Measurements from ENCODE around the gene TICRR. TPM values are rescaled to one million over a fixed set of nuclear protein-coding genes. Genes with fewer than 3 reads are reported as not detected.

TICRR gene
- total RNA-seq, 2 donors from 2014 or later: under 0.01 TPM; not detected in 1

DNA sequence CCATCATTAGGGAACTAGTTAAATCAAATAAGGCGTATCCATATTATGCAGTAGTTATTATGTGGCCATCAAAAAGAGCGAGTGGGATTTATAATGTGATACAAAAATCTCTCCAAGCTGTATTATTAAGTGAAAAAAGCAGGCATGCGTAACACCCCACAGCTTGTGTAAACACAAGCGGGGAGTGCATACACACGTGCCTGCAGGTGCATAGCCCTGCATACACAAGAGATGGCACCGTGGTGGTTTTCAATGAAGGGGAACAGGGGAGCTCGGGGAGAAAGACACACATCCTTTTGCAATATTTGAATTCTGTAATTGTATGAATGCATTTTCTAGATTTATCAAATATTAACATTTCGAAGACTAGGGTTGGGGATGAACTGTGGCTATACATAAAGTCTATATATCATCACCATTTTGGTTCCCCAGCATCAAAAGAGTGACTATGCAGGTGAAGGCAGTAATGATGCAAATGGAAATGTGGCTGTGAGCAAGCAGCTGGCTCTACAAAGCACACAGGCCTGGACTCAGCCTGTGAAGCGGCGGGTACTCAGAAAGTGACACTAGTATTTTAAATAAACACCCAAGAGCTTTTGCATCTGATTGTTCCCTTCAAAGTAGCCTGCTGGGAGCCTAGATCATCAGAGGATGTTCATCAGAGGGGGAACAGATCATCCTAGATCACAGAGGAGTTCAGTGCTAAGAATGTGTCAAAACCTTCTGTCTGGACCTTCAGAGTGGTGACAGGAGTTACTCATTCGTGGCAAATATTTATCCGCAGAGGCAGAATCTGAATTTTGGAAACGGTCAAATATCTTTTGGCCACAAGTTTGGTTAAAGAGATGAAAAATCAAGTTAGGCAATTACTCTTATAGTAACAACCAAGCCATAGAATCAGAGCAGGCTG lies 89.4 kb downstream of the TICRR start:
- no peak for DNase-seq
- TF ChIP-seq POLR2A (IDR thresholded peaks at IDR 0.05): no peak
- TF ChIP-seq CTCF (IDR thresholded peaks at IDR 0.05): no peak

GRCh38 chr15:89665449-89666181 lies 90.3 kb downstream of the TICRR start:
- Histone ChIP-seq H3K9me3 (no peaks in the 10 kb centered on the region), H3K27ac (peak overlapping the region in 3 of 4 donors; percentile 34 to 59 (median 48)), H3K27me3 (no peaks in the 10 kb centered on the region), H3K36me3 (replicated peaks in 1 of 2; ENCODE audit: insufficient read depth in 1 of 2, low read depth in 2 of 2) (no peaks in the 10 kb centered on the region), H3K4me3 (no peak overlapping the region), H3K4me1 (peaks cover 14% of the 10 kb centered on the region)
- DNase-seq (peak; percentile 47 to 64 (median 59)), ATAC-seq (peak; percentile 78)
- peak in 2 of 3 donors; percentile 24 to 46 for TF ChIP-seq POLR2A (IDR thresholded peaks at IDR 0.05)
- no peak for TF ChIP-seq CTCF (IDR thresholded peaks at IDR 0.05)
- intact Hi-C loops (cut with DNase I): no loop called here
- WGBS, 2 donors: 0 to 8% methylated on average over 14 to 60 of the region's 72 CpGs

More for the DNA sequence above, 89.4 kb downstream of the TICRR start:
- Histone ChIP-seq H3K9me3 (no peaks in the 10 kb centered on the region), H3K36me3 (replicated peaks in 1 of 2; ENCODE audit: insufficient read depth in 1 of 2, low read depth in 2 of 2) (no peaks in the 10 kb centered on the region), H3K27ac (no peak overlapping the region), H3K4me3 (no peak overlapping the region), H3K27me3 (no peaks in the 10 kb centered on the region), H3K4me1 (peaks cover 14% of the 10 kb centered on the region)
- 79 to 82% methylated on average over 13 of the region's 13 CpGs for WGBS, 2 donors
- ATAC-seq: no peak
- intact Hi-C loops (cut with DNase I): no loop called here

DNA sequence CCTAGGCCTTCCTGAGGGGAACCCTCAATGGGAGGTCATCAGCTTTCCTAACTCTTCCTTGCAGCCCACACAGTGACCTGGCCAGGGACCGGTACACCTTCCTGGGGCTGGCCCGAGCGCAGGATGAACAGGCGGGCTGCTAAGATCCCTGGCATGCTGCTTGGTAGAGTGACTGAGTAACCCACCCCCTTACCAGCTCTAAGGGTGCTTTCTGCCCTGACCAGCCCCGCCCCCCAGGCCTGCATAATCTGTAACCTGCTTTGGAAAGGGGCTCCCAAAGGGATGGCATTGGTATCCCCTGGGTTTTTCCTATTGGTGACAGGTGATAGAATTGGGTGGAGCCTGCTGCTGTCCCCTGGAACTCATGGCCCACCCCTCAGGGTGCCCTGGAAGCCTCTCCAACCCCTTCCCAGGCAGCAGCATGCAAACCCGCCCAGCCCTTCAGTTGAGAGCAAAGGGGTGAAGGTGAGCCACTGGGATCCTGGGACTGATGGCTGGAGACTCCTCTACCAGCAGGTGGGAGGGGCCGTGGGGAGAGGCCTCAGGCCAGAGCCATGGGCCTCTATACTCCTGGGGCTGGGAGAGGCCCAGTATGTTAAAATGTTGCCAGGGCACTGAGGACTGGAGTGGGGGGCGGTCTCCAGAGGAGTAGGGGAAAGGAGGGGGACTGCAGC lies 91.1 kb downstream of the TICRR start:
- TF ChIP-seq POLR2A (IDR thresholded peaks at IDR 0.05) (no peak), CTCF (IDR thresholded peaks at IDR 0.05) (no peak)
- no peak for DNase-seq
- Histone ChIP-seq H3K4me3 (no peak overlapping the region), H3K27ac (peak overlapping the region in 2 of 4 donors; percentile 48 to 59), H3K27me3 (no peaks in the 10 kb centered on the region), H3K36me3 (replicated peaks in 1 of 2; ENCODE audit: insufficient read depth in 1 of 2, low read depth in 2 of 2) (no peaks in the 10 kb centered on the region), H3K9me3 (no peaks in the 10 kb centered on the region), H3K4me1 (peaks cover 14% of the 10 kb centered on the region)
- WGBS, 2 donors: 94 to 97% methylated on average over 6 to 8 of the region's 8 CpGs
- intact Hi-C loops (cut with DNase I): no loop called here
- peak; percentile 5 for ATAC-seq

- Histone ChIP-seq H3K27ac (no peak overlapping the region), H3K27me3 (no peaks in the 10 kb centered on the region), H3K9me3 (no peaks in the 10 kb centered on the region), H3K4me3 (no peak overlapping the region), H3K4me1 (peaks cover 14% of the 10 kb centered on the region), H3K36me3 (replicated peaks in 1 of 2; ENCODE audit: insufficient read depth in 1 of 2, low read depth in 2 of 2) (no peaks in the 10 kb centered on the region)
- TF ChIP-seq POLR2A (IDR thresholded peaks at IDR 0.05) (no peak), CTCF (IDR thresholded peaks at IDR 0.05) (no peak)
- ATAC-seq: no peak
- DNase-seq: no peak
- WGBS, 2 donors: 81 to 82% methylated on average over 9 to 11 of the region's 13 CpGs
- intact Hi-C loops (cut with DNase I): no loop called here
These were observed 91.8 kb downstream of the TICRR start for GRCh38 chr15:89666858-89667705.
